ENCODE results near the gene PLA2G4A.

The PLA2G4A gene

DNA sequence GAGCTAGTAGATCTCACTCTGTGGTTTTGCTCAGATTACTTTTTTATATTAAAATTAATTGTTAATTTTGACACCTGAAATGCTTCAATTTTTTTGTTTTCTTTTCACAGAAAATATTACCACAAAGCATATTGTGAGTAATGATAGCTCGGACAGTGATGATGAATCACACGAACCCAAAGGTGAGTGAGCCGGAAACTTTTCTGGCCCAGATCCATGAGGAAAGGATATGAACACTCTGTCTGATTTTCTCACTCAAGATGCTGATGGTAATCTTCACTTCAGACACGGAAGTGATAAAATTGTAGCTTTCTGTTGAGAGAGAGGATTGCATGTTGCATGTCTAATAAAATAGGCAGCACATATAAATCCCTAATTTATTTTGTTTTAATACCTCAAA, 121.8 kb downstream of the PLA2G4A start:
- Histone ChIP-seq H3K79me2 (ENCODE audit: insufficient read depth, low read length) (no peaks in the 10 kb centered on the region), H3K4me3 (ENCODE audit: low read depth, low read length, poor library complexity, severe bottlenecking) (no peak overlapping the region), H3K9me2 (ENCODE audit: low read depth, low read length) (no peaks in the 10 kb centered on the region), H3K9me3 (ENCODE audit: low read length) (no peaks in the 10 kb centered on the region), H4K20me1 (ENCODE audit: insufficient read depth, low read length) (no peaks in the 10 kb centered on the region), H3F3A (ENCODE audit: insufficient read depth, low read length) (no peaks in the 10 kb centered on the region), H2AFZ (ENCODE audit: low read length) (no peak overlapping the region), H3K4me1 (ENCODE audit: insufficient read depth, low read length, severe bottlenecking) (no peaks in the 10 kb centered on the region), H3K27me3 (ENCODE audit: insufficient read depth, low read length) (no peaks in the 10 kb centered on the region), H3K36me3 (ENCODE audit: insufficient read depth, low read length) (no peaks in the 10 kb centered on the region), H3K4me2 (ENCODE audit: low read length) (no peak overlapping the region), H3K27ac (ENCODE audit: low read depth, low read length, poor library complexity, severe bottlenecking) (no peak overlapping the region), H3K9ac (ENCODE audit: low read length) (no peak overlapping the region)
- TF ChIP-seq CTCF (IDR thresholded peaks at IDR 0.05; ENCODE audit: low read length) (no peak), EZH2 (IDR thresholded peaks at IDR 0.05; ENCODE audit: borderline replicate concordance, low read length) (no peak)

DNA sequence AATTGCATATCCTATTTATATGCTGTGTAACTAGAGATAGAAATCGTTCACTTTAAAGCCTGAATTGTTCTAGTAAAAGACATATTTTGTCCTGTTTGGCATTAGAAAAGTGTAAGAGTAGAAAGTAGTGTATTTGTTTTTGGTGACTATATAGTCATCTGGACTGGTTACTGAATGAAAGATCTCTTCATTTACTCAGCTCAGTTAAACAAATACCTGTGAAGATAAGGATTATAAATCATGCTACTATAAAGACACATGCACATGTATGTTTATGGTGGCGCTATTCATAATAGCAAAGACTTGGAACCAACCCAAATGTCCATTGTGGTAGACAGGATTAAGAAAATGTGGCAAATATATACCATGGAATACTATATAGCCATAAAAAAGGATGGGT, 125.1 kb downstream of the PLA2G4A start:
- H3K36me3 ChIP-seq (ENCODE audit: insufficient read depth, low read length), result no peaks in the 10 kb centered on the region
- H3K79me2 ChIP-seq (ENCODE audit: insufficient read depth, low read length), result no peaks in the 10 kb centered on the region
- no peak overlapping the region for H3K9ac ChIP-seq (ENCODE audit: low read length)
- H3K4me2 ChIP-seq (ENCODE audit: low read length), result no peak overlapping the region
- no peak overlapping the region for H2AFZ ChIP-seq (ENCODE audit: low read length)
- H3K27ac ChIP-seq (ENCODE audit: low read depth, low read length, poor library complexity, severe bottlenecking), result no peak overlapping the region
- H3K27me3 ChIP-seq (ENCODE audit: insufficient read depth, low read length), result no peaks in the 10 kb centered on the region
- TF ChIP-seq EZH2 (IDR thresholded peaks at IDR 0.05; ENCODE audit: borderline replicate concordance, low read length) (no peak), CTCF (IDR thresholded peaks at IDR 0.05; ENCODE audit: low read length) (no peak)
- H3K9me2 ChIP-seq (ENCODE audit: low read depth, low read length), result no peaks in the 10 kb centered on the region
- no peak overlapping the region for H3K4me3 ChIP-seq (ENCODE audit: low read depth, low read length, poor library complexity, severe bottlenecking)
- no peaks in the 10 kb centered on the region for H3F3A ChIP-seq (ENCODE audit: insufficient read depth, low read length)
- no peaks in the 10 kb centered on the region for H3K9me3 ChIP-seq (ENCODE audit: low read length)
- no peaks in the 10 kb centered on the region for H3K4me1 ChIP-seq (ENCODE audit: insufficient read depth, low read length, severe bottlenecking)
- no peaks in the 10 kb centered on the region for H4K20me1 ChIP-seq (ENCODE audit: insufficient read depth, low read length)

- no peaks in the 10 kb centered on the region for H3K4me1 ChIP-seq (ENCODE audit: insufficient read depth, low read length, severe bottlenecking)
- no peak overlapping the region for H2AFZ ChIP-seq (ENCODE audit: low read length)
Measured at GRCh38 chr1:186957314-186957713, 128.6 kb downstream of the PLA2G4A start.

More at GRCh38 chr1:186957314-186957713, 128.6 kb downstream of the PLA2G4A start:
- Histone ChIP-seq H3K4me3 (ENCODE audit: low read depth, low read length, poor library complexity, severe bottlenecking) (no peak overlapping the region), H3K27me3 (ENCODE audit: insufficient read depth, low read length) (no peaks in the 10 kb centered on the region), H3K9me3 (ENCODE audit: low read length) (no peaks in the 10 kb centered on the region), H3K27ac (ENCODE audit: low read depth, low read length, poor library complexity, severe bottlenecking) (no peak overlapping the region), H3K36me3 (ENCODE audit: insufficient read depth, low read length) (no peaks in the 10 kb centered on the region), H3K4me2 (ENCODE audit: low read length) (no peak overlapping the region), H3K9ac (ENCODE audit: low read length) (no peak overlapping the region), H3K9me2 (ENCODE audit: low read depth, low read length) (no peaks in the 10 kb centered on the region), H4K20me1 (ENCODE audit: insufficient read depth, low read length) (no peaks in the 10 kb centered on the region), H3K79me2 (ENCODE audit: insufficient read depth, low read length) (no peaks in the 10 kb centered on the region), H3F3A (ENCODE audit: insufficient read depth, low read length) (no peaks in the 10 kb centered on the region)
- TF ChIP-seq CTCF (IDR thresholded peaks at IDR 0.05; ENCODE audit: low read length) (no peak), EZH2 (IDR thresholded peaks at IDR 0.05; ENCODE audit: borderline replicate concordance, low read length) (no peak)

All from OCI-LY1 (cell line).